Liver (tissue), 9 donors: ENCODE data around the gene MAPK4. TPM values are rescaled to one million over a fixed set of nuclear protein-coding genes. Genes with fewer than 3 reads are reported as not detected.

Experiments
- DNase-seq: peaks from one replicate; pipeline ENCODE4 v3.0.0-alpha.2; 2017; ENCODE audit warnings: low spot score
- H3K27ac ChIP-seq, 2 donors: one replicate each; pipeline ENCODE4 v1.7.0; 2013; ENCODE audit warnings: inconsistent platforms in 2 of 2, low read length in 2 of 2, control low read depth in 1 of 2, low read depth in 1 of 2, mild to moderate bottlenecking in 1 of 2
- H3K27me3 ChIP-seq, 4 donors: one replicate each; pipeline versions ENCODE4 v1.6.1 to v1.7.0; 2013; ENCODE audit warnings: low read length in 3 of 4, inconsistent platforms in 1 of 4, mild to moderate bottlenecking in 1 of 4, moderate library complexity in 1 of 4; ENCODE audit not compliant: control insufficient read depth in 4 of 4, insufficient read depth in 4 of 4
- H3K36me3 ChIP-seq, 4 donors: one replicate each; pipeline versions ENCODE4 v1.6.1 to v1.7.0; 2013; ENCODE audit warnings: low read length in 3 of 4, mild to moderate bottlenecking in 3 of 4, low read depth in 1 of 4, moderate library complexity in 1 of 4; ENCODE audit not compliant: control insufficient read depth in 4 of 4, insufficient read depth in 3 of 4
- H3K4me1 ChIP-seq, 4 donors: one replicate each; pipeline versions ENCODE4 v1.6.1 to v1.7.0; 2013; ENCODE audit warnings: low read length in 3 of 4, mild to moderate bottlenecking in 3 of 4, moderate library complexity in 1 of 4; ENCODE audit not compliant: control insufficient read depth in 4 of 4, insufficient read depth in 4 of 4
- H3K4me3 ChIP-seq, 3 donors: one replicate each; pipeline versions ENCODE4 v1.6.1 to v1.7.0; 2013; ENCODE audit warnings: low read length in 3 of 3, control low read depth in 1 of 3, low read depth in 1 of 3, mild to moderate bottlenecking in 1 of 3
- H3K9ac ChIP-seq, 2 donors: one replicate each; pipeline ENCODE4 v1.7.0; 2013; ENCODE audit warnings: low read length in 2 of 2, mild to moderate bottlenecking in 2 of 2, moderate library complexity in 2 of 2, control low read depth in 1 of 2, low read depth in 1 of 2
- H3K9me3 ChIP-seq, 4 donors: one replicate each; pipeline versions ENCODE4 v1.6.1 to v1.7.0; 2013; ENCODE audit warnings: low read length in 3 of 4; ENCODE audit not compliant: control insufficient read depth in 4 of 4
- CTCF ChIP-seq: fragments of 150-350 bp; IDR thresholded peaks from 2 replicates; pipeline ENCODE4 v1.5.1; 2017; ENCODE audit warnings: improper control_type of control experiment, low read depth, low read length; ENCODE audit not compliant: missing input control
- EGR1 ChIP-seq, 2 donors: IDR thresholded peaks; 2 replicates each; pipeline ENCODE4 v1.6.1; 2016 to 2018; ENCODE audit warnings: antibody characterized with exemption in 2 of 2, low read depth in 2 of 2
- FOXA1 ChIP-seq: IDR thresholded peaks from 2 replicates; pipeline ENCODE4 v1.6.1; 2016; ENCODE audit warnings: antibody characterized with exemption
- FOXA2 ChIP-seq: IDR thresholded peaks from 2 replicates; pipeline ENCODE4 v1.6.1; 2016; ENCODE audit warnings: antibody characterized with exemption
- GABPA ChIP-seq, 2 donors: IDR thresholded peaks in 1 of 2; conservative IDR thresholded peaks in 1 of 2; 2 replicates each; pipeline ENCODE4 v1.6.1; 2016; ENCODE audit warnings: antibody characterized with exemption in 2 of 2, mild to moderate bottlenecking in 1 of 2, moderate library complexity in 1 of 2
- HNF4A ChIP-seq, 2 donors: conservative IDR thresholded peaks; 2 replicates each; pipeline ENCODE4 v1.6.1; 2016; ENCODE audit warnings: antibody characterized with exemption in 2 of 2, mild to moderate bottlenecking in 2 of 2
- HNF4G ChIP-seq: IDR thresholded peaks from 2 replicates; pipeline ENCODE4 v1.6.1; 2016; ENCODE audit warnings: antibody characterized with exemption
- JUND ChIP-seq, 2 donors: IDR thresholded peaks; 2 replicates each; pipeline ENCODE4 v1.6.1; 2016; ENCODE audit warnings: antibody characterized with exemption in 2 of 2
- NR2F2 ChIP-seq: IDR thresholded peaks from 2 replicates; pipeline ENCODE4 v1.6.1; 2016; ENCODE audit warnings: antibody characterized with exemption
- RAD21 ChIP-seq, 2 donors: IDR thresholded peaks; 2 replicates each; pipeline ENCODE4 v1.6.1; 2016; ENCODE audit warnings: antibody characterized with exemption in 2 of 2, mild to moderate bottlenecking in 2 of 2
- RXRA ChIP-seq, 2 donors: IDR thresholded peaks; 2 replicates each; pipeline ENCODE4 v1.6.1; 2017 to 2018; ENCODE audit warnings: antibody characterized with exemption in 2 of 2, mild to moderate bottlenecking in 1 of 2
- SP1 ChIP-seq: IDR thresholded peaks from 2 replicates; pipeline ENCODE4 v1.6.1; 2018; ENCODE audit warnings: antibody characterized with exemption, mild to moderate bottlenecking
- TAF1 ChIP-seq: conservative IDR thresholded peaks from 2 replicates; pipeline ENCODE4 v1.6.1; 2016; ENCODE audit warnings: antibody characterized with exemption, mild to moderate bottlenecking
- YY1 ChIP-seq: IDR thresholded peaks from 2 replicates; pipeline ENCODE4 v1.6.1; 2016; ENCODE audit warnings: antibody characterized with exemption, mild to moderate bottlenecking
- ZBTB33 ChIP-seq: IDR thresholded peaks from 2 replicates; pipeline ENCODE4 v1.6.1; 2016; ENCODE audit warnings: antibody characterized with exemption
- WGBS: extraction: QIAGEN DNeasy Blood & Tissue Kit; methylation state at CpG from one replicate; pipeline ENCODE4 v1.1.7; 2013; 5-methylcytosine and 5-hydroxymethylcytosine counted together
- polyA plus RNA-seq, 2 donors: library from polyadenylated mRNA; stranded (reverse) in 1 of 2; unstranded in 1 of 2; fragments of 200-250 nt in 1 of 2; fragments of >200 nt in 1 of 2; fragmentation: Nextera tagmentation in 1 of 2; extraction: Ambion mirVana in 1 of 2; gene quantifications; one replicate each; pipeline versions ENCODE4 v1.2.1 to v1.2.3, GENCODE V29; 2013 to 2015
- total RNA-seq, 2 donors: library from RNA; depleted of rRNA; stranded (reverse); fragments of >200 nt; gene quantifications; one replicate each; pipeline ENCODE4 v1.2.3, GENCODE V29; 2014
- TF ChIP-seq, protein P1 (sequence below): IDR thresholded peaks from 2 replicates; pipeline ENCODE4 v1.6.1; 2016; ENCODE audit warnings: antibody characterized with exemption
- TF ChIP-seq, protein P2 (sequence below): IDR thresholded peaks from 2 replicates; pipeline ENCODE4 v1.6.1; 2016; ENCODE audit warnings: antibody characterized with exemption, mild to moderate bottlenecking
- TF ChIP-seq, protein P3 (sequence below): IDR thresholded peaks from 2 replicates; pipeline ENCODE4 v1.6.1; 2016; ENCODE audit warnings: antibody characterized with exemption
- donor health status: healthy.
- donor health status: healthy.
- donor health status: healthy.
- donor health status: healthy.
- donor health status: healthy.

MAPK4 gene
- total and polyA plus RNA-seq, 4 donors: under 0.01 to 4.9 (median 1.5) TPM

DNA sequence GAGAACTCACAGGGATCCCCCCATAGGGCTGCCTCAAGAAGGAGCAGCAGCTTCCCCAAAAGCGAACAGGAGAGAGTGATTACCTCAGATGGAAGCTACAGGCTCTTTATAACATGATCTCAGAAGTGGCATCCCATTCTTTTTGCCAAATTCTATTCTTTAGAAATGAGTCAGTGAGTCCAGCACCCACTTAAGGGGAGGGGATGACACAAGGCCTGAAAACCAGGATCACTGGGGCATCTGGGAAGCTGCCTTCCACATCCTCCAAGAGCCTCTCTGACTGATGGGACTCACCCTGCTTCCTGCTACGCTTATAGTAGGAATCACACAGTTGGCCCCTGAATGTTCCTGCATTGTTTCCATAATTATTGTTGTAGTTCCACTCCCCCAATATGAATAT lies 96.5 kb downstream of the MAPK4 start (continued):
- TF ChIP-seq ZBTB33: no peak
- no peak for TF ChIP-seq JUND (IDR thresholded peaks at IDR 0.05)
- TF ChIP-seq, protein P1, sequence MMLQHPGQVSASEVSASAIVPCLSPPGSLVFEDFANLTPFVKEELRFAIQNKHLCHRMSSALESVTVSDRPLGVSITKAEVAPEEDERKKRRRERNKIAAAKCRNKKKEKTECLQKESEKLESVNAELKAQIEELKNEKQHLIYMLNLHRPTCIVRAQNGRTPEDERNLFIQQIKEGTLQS: no peak
- TF ChIP-seq HNF4G: no peak

DNA sequence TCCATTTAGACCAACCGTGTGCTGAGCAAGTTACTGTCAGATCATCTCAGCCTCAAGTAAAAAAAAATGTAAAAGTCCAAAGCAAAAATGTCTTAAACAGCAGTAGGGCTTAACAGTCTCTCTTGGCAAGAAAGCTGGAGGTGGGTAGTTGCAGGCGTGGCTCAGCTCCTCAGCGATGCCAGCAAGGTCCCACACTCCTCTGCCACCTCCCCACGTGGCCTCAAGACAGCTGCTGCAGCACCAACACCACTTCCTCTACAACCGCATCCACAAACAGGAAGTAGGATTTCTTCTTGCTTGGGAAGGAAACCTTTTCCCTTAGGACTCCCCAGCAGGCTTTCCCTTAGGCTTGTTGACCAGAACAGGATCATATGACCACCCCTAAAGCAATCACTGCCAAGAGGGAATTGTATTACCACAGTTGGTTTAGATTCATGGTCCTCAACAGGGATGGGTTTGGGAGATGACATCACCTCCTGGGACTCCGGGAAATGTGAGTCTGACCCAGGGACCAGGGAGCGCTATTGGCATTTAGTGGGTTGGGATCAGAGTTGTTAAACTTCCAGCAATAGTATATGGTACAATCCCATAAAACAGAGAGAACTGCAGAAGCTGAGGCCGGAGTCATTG lies 97.1 kb downstream of the MAPK4 start:
- Histone ChIP-seq H3K9me3 (peaks cover 0 to 4% (median under 1%) of the 10 kb centered on the region in 4 donors), H3K27ac (no peak overlapping the region), H3K9ac (no peak overlapping the region), H3K4me3 (no peak overlapping the region), H3K27me3 (no peaks in the 10 kb centered on the region), H3K4me1 (peaks cover 1 to 15% (median 11%) of the 10 kb centered on the region in 4 donors), H3K36me3 (no peaks in the 10 kb centered on the region)
- 87% methylated on average over 8 of the region's 8 CpGs for WGBS
- TF ChIP-seq RXRA (IDR thresholded peaks at IDR 0.05): no peak
- TF ChIP-seq JUND (IDR thresholded peaks at IDR 0.05): no peak
- no peak for TF ChIP-seq TAF1
- TF ChIP-seq HNF4A (conservative IDR thresholded peaks at IDR 0.05): no peak
- TF ChIP-seq RAD21 (IDR thresholded peaks at IDR 0.05): no peak
- TF ChIP-seq, protein P2, sequence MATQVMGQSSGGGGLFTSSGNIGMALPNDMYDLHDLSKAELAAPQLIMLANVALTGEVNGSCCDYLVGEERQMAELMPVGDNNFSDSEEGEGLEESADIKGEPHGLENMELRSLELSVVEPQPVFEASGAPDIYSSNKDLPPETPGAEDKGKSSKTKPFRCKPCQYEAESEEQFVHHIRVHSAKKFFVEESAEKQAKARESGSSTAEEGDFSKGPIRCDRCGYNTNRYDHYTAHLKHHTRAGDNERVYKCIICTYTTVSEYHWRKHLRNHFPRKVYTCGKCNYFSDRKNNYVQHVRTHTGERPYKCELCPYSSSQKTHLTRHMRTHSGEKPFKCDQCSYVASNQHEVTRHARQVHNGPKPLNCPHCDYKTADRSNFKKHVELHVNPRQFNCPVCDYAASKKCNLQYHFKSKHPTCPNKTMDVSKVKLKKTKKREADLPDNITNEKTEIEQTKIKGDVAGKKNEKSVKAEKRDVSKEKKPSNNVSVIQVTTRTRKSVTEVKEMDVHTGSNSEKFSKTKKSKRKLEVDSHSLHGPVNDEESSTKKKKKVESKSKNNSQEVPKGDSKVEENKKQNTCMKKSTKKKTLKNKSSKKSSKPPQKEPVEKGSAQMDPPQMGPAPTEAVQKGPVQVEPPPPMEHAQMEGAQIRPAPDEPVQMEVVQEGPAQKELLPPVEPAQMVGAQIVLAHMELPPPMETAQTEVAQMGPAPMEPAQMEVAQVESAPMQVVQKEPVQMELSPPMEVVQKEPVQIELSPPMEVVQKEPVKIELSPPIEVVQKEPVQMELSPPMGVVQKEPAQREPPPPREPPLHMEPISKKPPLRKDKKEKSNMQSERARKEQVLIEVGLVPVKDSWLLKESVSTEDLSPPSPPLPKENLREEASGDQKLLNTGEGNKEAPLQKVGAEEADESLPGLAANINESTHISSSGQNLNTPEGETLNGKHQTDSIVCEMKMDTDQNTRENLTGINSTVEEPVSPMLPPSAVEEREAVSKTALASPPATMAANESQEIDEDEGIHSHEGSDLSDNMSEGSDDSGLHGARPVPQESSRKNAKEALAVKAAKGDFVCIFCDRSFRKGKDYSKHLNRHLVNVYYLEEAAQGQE: no peak
- TF ChIP-seq SP1: no peak
- no peak for TF ChIP-seq YY1
- no peak for TF ChIP-seq GABPA (IDR thresholded peaks at IDR 0.05 in 1 of 2, conservative IDR thresholded peaks at IDR 0.05 in 1 of 2)
- TF ChIP-seq ZBTB33: no peak
- TF ChIP-seq FOXA1: no peak
- no peak for TF ChIP-seq HNF4G
- no peak for TF ChIP-seq EGR1 (IDR thresholded peaks at IDR 0.05; ENCODE audit: low read depth in 2 of 2)
- TF ChIP-seq, protein P1: no peak
- no peak for TF ChIP-seq CTCF
- no peak for TF ChIP-seq FOXA2
- TF ChIP-seq, protein P3, sequence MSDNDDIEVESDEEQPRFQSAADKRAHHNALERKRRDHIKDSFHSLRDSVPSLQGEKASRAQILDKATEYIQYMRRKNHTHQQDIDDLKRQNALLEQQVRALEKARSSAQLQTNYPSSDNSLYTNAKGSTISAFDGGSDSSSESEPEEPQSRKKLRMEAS: no peak
- no peak for TF ChIP-seq NR2F2
- DNase-seq: no peak
